HT-29 (cell line): ENCODE data around the gene LRIG1. TPM values are rescaled to one million over a fixed set of nuclear protein-coding genes. Genes with fewer than 3 reads are reported as not detected.
A peak's percentile ranks its signal among the peaks of the same experiment; 100 is the strongest.
"Not testable (repeated sequence)": the region's sequence is repeated elsewhere in the genome, so short reads cannot be mapped to it uniquely, and the experiment has no call there.

ENCODE experiments used
- DNase-seq: peaks from one replicate; pipeline ENCODE4 v3.0.0-alpha.2; 2015; ENCODE audit warnings: low spot score
- total RNA-seq: library from RNA; depleted of rRNA; stranded (reverse); fragments of >200 nt; shearing (Covaris generic); gene quantifications from 2 replicates; pipeline ENCODE4 v1.2.3, GENCODE V29; 2014

The LRIG1 gene
- total RNA-seq, 1 experiment from 2014 or later, result 24.0 TPM

DNA sequence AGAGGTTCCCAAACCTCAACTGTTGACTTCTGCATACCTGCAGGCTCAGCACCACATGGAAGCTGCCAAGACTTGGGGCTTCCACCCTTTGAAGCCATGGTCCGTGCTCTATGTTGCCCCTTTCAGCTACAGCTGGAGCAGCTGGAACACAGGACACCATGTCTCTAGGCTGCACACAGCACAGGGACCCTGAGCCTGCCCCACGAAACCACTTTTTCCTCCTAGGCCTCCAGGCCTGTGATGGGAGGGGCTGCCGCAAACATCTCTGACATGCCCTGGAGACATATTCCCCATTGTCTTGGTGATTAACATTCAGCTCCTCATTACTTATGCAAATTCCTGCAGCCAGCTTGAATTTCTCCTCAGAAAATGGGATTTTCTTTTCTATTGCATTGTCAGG, 78.9 kb downstream of the LRIG1 start:
- not testable (repeated sequence) for DNase-seq

DNA sequence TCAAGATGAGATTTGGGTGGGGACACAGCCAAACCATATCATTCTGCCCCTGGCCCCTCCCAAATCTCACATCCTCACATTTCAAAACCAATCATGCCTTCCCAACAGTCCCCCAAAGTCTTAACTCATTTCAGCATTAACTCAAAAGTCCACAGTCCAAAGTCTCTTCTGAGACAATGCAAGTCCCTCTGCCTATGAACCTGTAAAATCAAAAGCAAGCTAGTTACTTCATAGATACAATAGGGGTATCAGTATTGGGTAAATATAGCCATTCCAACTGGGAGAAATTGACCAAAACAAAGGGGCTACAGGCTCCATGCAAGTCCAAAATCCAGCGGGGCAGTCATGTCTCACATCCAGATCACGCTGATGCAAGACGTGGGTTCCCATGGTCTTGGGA, 79.7 kb downstream of the LRIG1 start:
- not testable (repeated sequence) for DNase-seq

DNA sequence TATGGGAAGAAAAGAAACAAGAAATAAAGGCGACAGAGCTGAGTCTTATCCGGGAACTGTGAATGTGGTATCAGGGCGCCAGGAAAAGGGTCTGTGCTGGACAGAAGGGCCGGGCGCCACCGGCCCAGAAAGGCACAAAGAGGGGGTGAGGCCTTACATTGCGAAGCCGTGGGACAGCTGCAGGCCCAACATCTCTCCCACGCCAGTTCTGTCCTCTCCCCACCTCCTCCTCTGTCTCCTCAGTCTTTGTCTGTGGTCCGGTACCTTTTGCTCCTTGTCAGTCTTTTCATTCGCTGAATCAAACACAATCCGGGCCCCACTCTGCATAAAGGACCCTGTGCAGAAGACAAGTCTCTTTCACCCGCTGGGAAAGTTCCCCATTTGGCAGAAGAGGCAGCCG, 81.8 kb downstream of the LRIG1 start:
- DNase-seq, result no peak

DNA sequence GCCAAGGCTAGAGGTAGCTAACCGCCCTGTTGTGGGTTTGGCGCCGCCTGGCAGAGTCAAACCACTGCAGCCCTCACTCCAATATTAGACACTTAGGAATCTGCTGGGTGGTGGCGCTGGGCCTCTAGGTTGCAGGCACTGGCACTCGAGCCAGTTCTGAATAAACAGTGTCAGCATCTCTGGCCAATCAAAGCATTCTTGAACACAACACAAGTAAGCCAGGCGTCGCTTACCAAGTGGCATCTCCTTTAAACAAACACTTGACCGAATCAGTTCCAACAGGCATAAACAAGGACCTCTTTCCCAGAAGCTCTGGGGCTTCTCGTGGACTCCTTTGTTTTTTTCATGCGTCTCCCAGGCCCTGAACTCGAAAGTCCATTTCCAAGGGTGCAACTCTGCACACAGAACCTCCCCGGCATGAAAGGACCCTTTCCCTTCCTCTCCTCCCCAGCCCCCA, 82.3 kb downstream of the LRIG1 start:
- DNase-seq, result no peak

DNA sequence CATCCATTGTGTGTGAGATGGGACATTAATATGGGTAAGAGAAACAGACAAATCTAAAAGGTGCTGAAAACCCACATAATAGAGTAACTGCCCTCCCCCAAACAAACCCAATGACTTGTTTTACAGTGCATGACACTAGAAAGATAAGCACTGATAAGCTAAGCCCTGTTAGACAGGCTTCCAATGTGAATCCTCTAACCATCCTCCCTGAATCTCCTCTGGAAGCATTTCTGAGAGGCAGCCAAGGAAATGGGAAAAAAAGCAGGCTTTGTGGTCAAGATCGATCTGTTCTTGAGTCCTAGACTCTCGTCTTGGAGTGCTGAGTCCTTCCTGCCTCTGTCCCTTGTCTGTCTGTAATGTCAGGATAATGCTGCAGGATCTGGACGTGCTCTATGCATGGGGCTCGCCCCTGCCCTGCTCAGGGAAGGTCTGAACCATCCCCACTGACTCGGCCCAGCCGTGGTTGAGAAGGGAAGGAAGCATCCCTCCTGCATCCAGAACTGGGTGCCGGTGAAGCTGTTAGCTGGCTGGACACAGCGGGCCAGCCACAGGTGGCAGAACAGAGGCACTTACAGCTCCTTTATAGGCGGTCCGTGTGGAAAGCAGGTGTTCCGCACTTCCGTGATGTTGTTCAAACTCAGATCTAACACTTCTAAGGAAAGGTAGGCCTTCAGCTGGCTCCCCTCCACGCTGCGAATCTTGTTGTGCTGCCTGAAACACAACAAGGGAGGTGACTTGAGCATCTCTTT, 84.1 kb downstream of the LRIG1 start:
- DNase-seq, result no peak

DNA sequence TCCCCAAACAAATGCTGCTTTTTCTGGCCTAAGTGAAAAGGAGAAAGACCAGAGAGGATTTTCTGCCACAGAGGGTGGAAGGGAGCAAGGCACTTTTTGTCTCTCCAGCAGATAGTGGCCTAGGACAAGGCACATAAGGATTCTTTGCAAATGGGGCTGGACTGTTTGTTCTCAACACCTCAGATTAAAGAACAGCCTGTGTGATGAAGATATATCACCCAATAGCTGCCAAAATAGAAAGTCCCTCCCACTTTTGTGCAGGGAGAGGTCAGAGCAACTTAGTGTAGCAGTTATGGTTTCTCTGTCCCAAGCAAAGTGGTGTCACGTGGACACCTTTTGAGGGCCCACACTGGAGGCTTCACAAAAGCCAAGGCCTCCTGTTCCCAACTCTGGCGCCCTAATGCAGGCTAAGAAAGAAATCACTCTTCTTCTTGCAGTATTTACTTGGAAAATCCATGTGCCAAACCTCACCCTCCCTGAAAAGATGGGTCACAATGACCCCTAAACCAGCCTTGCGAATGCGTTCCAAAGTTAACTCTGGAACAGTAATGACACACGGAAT, 84.9 kb downstream of the LRIG1 start:
- DNase-seq, result no peak

DNA sequence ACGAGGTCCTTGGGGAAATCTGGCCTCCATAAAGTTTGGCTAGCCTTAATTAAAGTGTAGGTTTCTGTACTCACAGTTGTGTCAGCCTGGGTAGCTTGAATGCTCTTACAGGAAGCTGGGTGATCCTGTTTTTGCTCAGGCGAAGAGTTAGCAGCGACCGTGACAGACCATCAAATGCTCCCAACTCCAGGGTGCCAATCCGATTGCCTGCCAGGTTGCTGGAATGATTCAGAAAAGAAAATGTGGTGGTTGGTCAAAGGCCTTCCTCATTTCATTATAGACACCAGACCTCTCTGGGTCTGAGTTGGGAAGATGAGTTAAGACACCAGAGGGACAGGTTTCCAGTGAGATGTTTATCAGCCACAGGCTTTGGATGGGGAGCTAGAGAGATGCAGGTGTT, 86.0 kb downstream of the LRIG1 start:
- DNase-seq, result no peak

DNA sequence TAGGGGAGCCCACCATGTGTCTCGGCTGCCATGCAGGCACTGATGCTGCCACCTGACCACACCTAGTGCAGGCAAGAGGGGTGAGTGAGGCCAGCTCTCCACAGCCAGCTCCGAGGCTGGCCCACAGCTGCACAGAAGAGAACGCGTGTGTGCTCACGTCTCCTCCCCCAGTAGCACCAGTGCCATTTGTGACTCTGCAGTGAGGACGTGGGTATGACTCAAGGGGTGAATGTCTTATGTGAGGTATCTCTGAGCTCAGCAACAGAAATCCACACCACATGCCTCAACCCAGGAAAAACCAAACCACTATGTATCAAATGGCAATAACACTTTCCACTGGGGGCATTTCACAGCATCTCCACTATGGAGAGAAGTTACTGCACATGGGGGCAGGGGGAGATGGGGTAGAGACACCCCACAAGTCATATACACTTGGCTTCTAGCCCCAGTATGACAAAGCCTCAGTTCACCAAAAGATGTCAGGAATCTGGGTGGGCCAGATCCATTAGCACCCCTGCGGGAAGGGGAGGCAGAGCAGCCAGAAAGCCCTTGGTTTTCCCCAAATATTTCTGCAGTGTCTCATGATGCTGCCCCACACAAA, 87.6 kb downstream of the LRIG1 start:
- no peak for DNase-seq

DNA sequence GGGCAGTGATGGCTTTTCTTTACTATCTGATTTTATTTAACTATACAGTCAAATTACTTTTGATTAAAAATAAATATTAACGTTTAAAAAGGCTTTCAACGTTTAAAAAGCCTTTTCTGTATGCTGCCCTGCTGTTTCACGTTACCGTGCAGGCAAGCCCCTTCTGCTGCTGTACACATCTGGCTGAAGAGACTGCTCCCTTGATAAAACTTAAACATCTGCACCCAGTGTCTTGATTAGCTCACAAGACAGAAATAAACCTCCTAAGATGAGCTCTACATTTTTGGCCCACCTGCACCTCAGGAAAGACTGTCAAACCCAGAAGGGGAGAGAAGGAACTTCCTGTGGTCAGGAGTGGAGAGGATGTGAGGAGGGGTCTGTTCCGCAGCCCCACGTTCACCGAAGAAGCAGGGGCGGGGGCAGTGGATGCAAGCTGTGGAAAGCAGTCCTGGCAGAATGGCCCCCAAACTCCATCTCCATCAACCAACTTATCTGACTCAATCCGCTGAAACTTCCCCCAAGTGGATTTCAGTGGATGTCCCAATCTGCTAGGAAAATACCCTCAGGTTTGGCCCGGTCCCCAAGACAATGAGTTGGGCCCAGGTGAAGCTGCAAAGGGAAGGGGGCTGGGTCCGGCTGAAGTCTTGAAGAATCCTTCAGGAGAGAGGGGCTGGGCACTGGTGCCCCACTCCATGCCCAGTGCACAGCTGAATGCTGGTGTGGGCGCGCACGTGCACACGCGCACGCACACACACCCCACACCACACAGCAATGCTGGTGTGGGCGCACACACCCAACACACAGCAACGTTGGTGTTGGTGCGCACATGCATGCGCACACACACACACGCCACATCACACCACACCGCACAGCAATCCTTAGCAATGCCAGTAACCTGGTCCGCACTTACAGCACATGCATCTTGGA, 88.6 kb downstream of the LRIG1 start:
- no peak for DNase-seq

DNA sequence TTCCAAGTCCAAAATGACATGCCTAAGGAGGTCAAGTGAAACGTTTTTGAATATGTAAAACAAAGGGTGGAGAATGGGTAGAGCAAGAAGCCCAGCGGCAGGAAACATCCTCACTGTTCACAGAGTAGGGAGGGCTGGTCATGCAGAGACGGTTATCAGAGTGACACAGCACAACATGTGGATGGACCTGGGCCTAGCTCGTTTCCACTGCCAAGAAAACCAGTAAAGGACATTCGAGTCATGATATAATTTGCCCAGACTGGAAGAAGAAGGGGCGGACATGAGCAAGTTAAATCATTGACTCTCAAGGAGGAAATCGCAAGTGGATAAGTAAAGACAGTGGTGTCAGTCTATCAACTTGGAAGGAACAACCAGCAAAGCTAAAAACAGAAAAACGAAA, 89.3 kb downstream of the LRIG1 start:
- no peak for DNase-seq

DNA sequence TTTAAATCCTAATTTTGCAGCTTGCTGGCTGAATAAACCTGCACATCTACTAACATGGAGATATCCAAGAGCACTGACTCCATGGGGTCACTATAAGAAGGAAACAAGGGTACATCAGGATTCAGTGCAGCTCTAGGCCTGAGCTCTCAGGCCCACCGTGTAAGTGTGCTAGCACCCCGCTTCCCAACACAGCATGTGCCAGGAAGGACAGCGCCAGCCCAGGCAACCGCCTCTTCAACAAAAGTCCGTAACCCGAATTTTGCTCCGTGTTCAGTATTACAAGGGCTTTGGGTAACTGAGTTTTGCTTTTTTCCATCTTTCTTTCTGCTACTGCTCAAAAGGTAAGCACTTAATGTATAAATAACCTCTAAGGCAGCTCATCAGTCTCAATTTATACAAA, 89.8 kb downstream of the LRIG1 start:
- no peak for DNase-seq

DNA sequence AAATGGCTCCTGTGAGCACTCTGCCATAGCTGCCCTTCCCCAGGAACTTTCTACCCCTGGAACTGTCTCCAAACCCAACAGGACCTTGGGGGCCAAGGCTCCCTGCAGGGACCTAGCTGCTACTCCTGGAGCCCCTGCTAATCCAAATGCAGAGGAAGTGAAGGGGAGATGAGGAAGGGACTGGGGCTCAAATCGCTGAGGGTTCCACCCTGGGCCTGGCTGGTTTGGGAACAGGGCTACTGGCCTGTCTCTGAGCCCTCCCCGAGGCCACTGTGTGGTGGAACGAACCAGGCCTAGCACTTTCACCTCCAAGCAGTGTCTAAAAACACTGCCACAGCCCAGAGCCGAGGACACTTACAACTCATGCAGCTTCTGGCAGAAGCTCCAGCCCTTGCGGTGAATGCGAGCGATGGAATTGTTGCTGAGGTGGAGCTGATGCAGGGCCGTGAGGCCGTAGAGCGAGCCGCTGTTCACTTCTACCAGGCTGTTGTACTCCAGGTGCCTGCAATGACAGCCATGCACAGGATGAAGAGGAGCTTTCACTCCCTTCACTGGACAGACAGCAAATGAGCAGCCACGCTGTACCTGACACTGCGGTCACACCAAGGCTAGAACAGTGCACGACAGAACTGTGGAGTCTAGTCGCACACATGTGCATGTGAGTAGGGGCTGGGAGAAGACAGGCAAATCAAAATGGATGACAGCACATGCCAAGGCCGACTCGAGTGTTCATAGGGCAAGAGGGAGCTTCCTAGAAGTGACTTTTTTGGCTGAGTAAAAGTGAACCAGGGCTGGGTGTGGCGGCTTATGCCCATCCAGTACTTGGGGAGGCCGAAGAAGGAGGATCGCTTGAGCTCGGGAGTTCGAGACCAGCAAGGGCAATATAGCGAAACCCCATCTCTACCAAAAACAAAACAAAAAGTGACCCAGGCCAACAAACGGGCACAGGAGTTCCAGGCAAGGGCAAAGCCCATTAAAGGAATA, 90.8 kb downstream of the LRIG1 start:
- no peak for DNase-seq

DNA sequence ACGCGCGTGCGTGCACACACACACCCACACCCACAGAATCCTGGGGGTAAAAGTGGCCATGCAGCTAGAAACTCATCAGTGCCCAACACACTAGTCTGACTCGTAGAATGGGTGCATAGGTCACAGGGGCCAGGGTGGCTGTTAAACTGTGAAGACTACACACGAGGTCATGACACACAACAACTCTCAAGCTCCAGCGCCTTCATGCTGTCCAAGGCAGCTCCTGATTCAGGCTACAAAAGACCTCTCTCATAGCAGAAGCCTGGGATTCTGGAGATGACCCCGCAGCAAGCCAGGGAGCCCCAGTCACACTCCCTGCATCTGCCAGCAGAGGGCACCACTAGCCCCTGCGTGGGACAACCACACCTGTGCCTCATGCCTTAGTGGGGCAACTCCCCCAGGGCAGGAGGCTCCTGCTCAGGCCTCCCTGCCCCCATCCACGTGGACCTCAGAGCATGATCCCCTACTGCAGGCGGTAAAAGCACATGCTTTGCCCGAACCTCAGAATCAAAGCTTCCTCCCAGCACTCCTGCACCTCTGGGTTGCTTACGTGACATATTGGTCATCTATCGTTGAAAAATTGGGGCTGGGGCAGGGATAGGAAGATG, 93.1 kb downstream of the LRIG1 start:
- DNase-seq, result peak; percentile 69

DNA sequence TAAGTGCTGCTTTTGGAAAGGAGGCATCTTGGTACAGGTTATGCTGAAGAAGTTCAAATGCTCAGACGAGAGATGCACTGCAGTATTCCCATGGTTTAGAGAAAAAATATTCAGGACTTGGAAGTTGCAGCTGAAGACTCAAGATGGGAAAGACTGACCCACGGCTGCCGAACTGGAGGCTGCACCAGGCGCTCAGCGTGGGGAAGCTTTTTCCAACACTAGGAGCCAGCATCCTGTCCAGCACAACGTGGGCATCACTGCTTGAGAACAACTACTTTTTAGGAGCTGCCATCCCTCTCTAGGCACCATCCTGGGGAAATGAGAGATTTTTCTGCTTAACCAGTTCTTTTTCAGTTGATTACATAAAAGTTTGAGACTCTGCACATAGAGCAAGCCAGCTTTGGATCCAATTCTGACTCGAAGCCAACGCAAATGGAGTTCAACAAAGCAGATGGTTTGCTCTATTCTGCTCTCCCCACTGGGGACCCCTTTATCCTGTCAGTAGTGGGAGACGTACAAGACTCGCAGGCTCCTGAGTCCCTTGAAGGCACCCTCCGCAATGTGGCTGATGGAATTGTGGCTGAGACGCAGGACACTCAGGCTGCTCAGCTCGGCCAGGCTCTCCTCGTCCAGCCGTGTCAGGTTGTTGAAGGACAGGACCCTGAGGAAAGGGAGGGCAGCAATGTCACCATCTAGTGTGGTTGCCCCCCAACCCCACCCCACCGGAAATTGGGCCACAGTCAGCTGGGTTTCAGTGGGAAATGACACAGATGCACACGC, 93.8 kb downstream of the LRIG1 start:
- no peak for DNase-seq

DNA sequence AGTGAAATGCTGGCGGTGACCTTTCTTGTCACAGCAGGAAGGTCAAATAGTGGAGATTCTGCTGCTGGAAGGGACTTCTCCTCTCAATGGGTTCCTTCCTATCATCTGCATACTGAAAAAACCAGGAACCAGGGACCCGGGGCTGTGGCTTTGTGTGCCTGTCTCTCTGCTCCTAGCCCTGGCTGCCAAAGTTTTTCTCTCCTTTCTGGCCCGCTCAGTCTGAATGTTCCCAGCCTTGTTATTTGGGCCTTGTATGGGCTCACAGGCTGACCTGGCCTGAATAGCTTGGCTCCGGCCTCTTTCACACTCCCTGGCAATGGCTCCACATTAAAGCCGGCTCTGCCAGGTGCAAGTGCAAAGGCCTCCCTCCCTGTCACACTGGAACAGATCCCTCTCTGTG, 94.7 kb downstream of the LRIG1 start:
- no peak for DNase-seq

DNA sequence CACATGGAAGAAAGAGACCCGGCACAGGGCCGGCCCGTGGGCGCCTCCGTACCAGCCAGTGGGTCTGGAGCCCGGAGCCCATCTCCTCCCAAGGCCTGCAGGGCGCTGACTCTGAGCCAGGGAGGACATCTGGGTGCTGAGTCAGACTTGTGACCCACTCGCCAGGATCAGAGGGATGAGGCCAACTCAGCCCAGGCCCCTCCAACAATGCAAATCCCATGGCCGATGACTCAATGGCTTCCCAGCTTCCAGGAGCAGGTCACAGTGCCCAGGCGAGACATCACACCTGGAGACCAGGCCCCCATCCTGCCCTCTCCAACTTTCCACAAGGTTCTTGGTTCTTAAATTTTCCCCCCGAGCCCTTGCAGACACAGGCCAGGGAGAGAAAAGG, 95.1 kb downstream of the LRIG1 start:
- DNase-seq, result no peak

DNA sequence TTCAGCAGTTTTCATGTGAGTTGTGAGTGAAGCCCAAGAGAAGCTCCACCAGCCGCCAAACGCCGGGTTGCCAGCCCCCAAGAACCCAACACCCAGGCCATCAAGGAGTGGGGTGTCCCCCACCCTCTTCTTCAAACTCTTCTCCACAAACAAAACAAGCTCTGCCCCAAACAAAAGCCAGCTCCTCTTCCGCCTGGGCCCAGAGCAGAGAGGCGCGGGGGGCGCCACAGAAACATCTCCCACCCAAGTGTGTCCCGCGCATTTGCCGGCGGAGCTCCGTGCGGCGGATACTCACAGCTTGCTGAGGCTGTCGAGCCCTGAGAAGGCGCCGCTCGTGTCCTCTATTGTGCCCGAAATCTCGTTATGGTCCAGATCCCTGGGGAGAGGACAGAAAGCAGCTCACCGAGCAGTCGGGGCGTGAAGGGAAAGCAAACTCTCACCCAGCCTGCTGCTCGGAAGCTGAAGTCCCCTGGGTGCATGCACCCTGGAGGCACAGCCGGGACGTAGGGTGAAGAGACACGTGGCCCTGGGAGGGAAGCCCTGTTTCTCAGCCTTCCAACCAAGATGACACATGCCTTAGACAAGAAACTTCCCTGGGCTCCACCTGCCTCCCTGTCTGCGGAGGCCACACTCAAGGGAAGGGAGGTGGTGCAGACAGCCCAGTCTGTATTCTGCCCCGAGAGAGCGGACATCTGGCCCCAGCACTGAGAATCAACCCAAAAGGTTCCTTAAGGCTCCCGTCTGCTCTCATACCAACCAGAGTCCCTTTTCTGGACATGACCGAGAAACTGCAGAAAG, 95.7 kb downstream of the LRIG1 start:
- DNase-seq, result no peak

DNA sequence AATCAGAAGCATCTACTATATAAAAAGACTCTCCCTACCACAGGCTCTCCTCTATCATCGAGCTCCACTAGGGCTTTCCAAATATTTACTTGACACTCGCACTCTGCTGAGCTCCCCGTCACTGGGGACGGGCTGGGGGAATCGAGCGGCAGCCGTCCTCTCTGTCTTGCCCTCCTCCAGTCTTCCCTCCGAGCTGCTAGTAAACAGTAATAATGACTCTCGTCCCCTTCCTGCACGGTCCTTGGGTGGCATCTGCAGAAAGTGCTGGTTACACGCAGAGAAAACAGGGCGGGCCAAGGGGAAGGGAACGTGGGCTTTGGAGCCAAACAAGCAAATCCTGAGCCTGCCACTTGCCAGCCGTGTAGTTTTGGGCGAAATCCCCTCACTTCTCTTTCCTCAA, 96.6 kb downstream of the LRIG1 start:
- no peak for DNase-seq
